ENCODE results near the gene CRADD.

DNA sequence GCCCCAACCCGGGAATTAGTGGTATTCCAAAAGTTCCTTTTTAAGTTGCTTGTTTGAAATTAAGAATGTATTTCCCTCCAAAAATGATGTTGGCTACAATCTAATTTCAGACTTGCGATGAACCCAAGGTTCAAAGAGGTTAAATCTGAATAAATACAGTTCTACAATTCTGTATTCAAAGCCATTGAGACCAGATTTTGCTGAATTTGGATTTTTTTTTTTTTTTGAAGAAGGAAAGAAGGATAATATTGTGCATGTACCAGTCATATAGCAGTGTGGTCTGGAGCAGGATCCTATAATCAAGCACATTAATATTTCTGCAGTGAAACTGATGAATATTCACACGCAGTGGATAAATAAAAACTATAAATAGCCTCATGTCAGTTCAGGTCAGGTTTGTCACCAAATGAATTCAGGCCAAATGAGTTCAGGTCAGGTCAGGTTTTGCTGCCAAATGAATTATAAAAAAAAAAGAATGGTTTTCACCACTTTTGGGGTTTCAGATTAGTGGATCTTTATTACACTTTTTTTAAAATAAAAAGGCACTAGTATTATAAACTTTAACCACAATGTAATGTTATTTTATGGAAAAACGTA lies 69.5 kb downstream of the CRADD start:
- TF ChIP-seq, protein P1, sequence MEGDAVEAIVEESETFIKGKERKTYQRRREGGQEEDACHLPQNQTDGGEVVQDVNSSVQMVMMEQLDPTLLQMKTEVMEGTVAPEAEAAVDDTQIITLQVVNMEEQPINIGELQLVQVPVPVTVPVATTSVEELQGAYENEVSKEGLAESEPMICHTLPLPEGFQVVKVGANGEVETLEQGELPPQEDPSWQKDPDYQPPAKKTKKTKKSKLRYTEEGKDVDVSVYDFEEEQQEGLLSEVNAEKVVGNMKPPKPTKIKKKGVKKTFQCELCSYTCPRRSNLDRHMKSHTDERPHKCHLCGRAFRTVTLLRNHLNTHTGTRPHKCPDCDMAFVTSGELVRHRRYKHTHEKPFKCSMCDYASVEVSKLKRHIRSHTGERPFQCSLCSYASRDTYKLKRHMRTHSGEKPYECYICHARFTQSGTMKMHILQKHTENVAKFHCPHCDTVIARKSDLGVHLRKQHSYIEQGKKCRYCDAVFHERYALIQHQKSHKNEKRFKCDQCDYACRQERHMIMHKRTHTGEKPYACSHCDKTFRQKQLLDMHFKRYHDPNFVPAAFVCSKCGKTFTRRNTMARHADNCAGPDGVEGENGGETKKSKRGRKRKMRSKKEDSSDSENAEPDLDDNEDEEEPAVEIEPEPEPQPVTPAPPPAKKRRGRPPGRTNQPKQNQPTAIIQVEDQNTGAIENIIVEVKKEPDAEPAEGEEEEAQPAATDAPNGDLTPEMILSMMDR (IDR thresholded peaks at IDR 0.05; ENCODE audit: borderline replicate concordance, extremely low read depth, low read length, poor library complexity, severe bottlenecking) = no peak
- TF ChIP-seq EZH2 (IDR thresholded peaks at IDR 0.05; ENCODE audit: borderline replicate concordance, low read depth, low read length, severe bottlenecking) = no peak

Measured in DND-41 (cell line).